ENCODE results near the gene ANKRD34A. TPM values are rescaled to one million over a fixed set of nuclear protein-coding genes. Genes with fewer than 3 reads are reported as not detected.

ANKRD34A gene
- total and polyA plus RNA-seq, 2 of the 13 experiments (the other 11 are each of a cell fraction or from before 2014, with no cell fraction given): 0.05 to 0.07 TPM

- TF ChIP-seq KIAA2018 (CRISPR knock-in tag; IDR thresholded peaks at IDR 0.05; ENCODE audit: borderline replicate concordance) (0 out of 2 replicates have a peak, but pooled peaks have one; percentile 56), ZBTB3 (CRISPR knock-in tag; IDR thresholded peaks at IDR 0.05; ENCODE audit: borderline replicate concordance, low read depth) (no peak), ATF7-NPFF (CRISPR knock-in tag; IDR thresholded peaks at IDR 0.05; ENCODE audit: low read depth) (peak; percentile 70; the same call in 1 of the 2 replicates), ZNF333 (CRISPR knock-in tag; IDR thresholded peaks at IDR 0.05; ENCODE audit: borderline replicate concordance) (peak; percentile 16; the same call in 1 of the 2 replicates), NR2F6 (IDR thresholded peaks at IDR 0.05) (peak; percentile 13; the same call in 1 of the 2 replicates), NR2F6 (CRISPR knock-in tag; IDR thresholded peaks at IDR 0.05) (no peak), THAP9 (CRISPR knock-in tag; IDR thresholded peaks at IDR 0.05; ENCODE audit: borderline replicate concordance) (peak; percentile 75; the same call in 1 of the 2 replicates), DMTF1 (CRISPR knock-in tag; IDR thresholded peaks at IDR 0.05) (no peak), ZNF292 (CRISPR knock-in tag; IDR thresholded peaks at IDR 0.05; ENCODE audit: borderline replicate concordance, low read depth) (no peak), ZNF275 (CRISPR knock-in tag; IDR thresholded peaks at IDR 0.05; ENCODE audit: borderline replicate concordance) (no peak), KDM3A (CRISPR knock-in tag; IDR thresholded peaks at IDR 0.05; ENCODE audit: low read depth) (0 out of 2 replicates have a peak, but pooled peaks have one; percentile 53)
Observed at GRCh38 chr1:145964328-145965118, at the start of gene ANKRD34A, which contains the start of gene POLR3GL (continued).
